OCI-LY7 (cell line): ENCODE results near the gene TRIM3. TPM values are rescaled to one million over a fixed set of nuclear protein-coding genes. Genes with fewer than 3 reads are reported as not detected.

ENCODE experiments used
- BruUV-seq: library from RNA; stranded (reverse); fragments of 400-500 nt; replicated peaks from 2 replicates; lab custom pipeline; 2021; lab: Mats Ljungman, UMichigan
- CTCF ChIA-PET: fragments of 300-600 bp; sonication (Branson Sonifier 250); formaldehyde crosslinking; loops from one replicate; lab custom pipeline; 2022; ENCODE audit warnings: antibody characterized with exemption; ENCODE audit not compliant: unreplicated experiment; lab: Charles Lee
- POLR2A ChIA-PET: fragments of 300-600 bp; sonication (Branson Sonifier 250); formaldehyde crosslinking; loops from one replicate; lab custom pipeline; 2022; ENCODE audit warnings: antibody characterized with exemption; lab: Charles Lee
- DNase-seq: peaks from one replicate; pipeline ENCODE4 v3.0.0-alpha.2; 2015; ENCODE audit warnings: low spot score
- H2AFZ ChIP-seq: fragments of 200-600 bp; sonication (generic), shearing (Covaris generic); 2 replicates; pipeline ENCODE4 v1.6.1; 2014; ENCODE audit warnings: mild to moderate bottlenecking, antibody characterized with exemption, low read length, moderate library complexity
- H3K27ac ChIP-seq: fragments of 200-600 bp; sonication (generic); 2 replicates; pipeline ENCODE4 v1.5.1; 2014; ENCODE audit warnings: mixed run types, low read depth, mild to moderate bottlenecking, moderate library complexity, low read length, inconsistent platforms; ENCODE audit not compliant: poor library complexity, severe bottlenecking
- H3K36me3 ChIP-seq: fragments of 200-600 bp; sonication (generic); 2 replicates; pipeline ENCODE4 v1.6.1; 2014; ENCODE audit warnings: mild to moderate bottlenecking, antibody characterized with exemption, low read length, moderate library complexity, mixed read lengths; ENCODE audit not compliant: insufficient read depth
- H3K4me1 ChIP-seq: fragments of 200-600 bp; sonication (generic); 2 replicates; pipeline ENCODE4 v1.5.1; 2014; ENCODE audit warnings: mild to moderate bottlenecking, low read length; ENCODE audit not compliant: insufficient read depth, poor library complexity, severe bottlenecking
- H3K4me2 ChIP-seq: fragments of 200-600 bp; sonication (generic); 2 replicates; pipeline ENCODE4 v1.6.1; 2014; ENCODE audit warnings: mild to moderate bottlenecking, low read length
- H3K4me3 ChIP-seq: fragments of 200-600 bp; sonication (generic); 2 replicates; pipeline ENCODE4 v1.5.1; 2014; ENCODE audit warnings: mild to moderate bottlenecking, low read depth, low read length; ENCODE audit not compliant: poor library complexity, severe bottlenecking
- H3K79me2 ChIP-seq: fragments of 200-600 bp; sonication (generic); 2 replicates; pipeline ENCODE4 v1.6.1; 2016; ENCODE audit warnings: low read depth, mild to moderate bottlenecking, low read length, moderate library complexity, mixed read lengths; ENCODE audit not compliant: insufficient read depth
- H3K9me2 ChIP-seq: fragments of 200-600 bp; sonication (generic); 2 replicates; pipeline ENCODE4 v1.6.1; 2016; ENCODE audit warnings: mild to moderate bottlenecking, low read length, mixed read lengths; ENCODE audit not compliant: insufficient read depth
- H3K9me3 ChIP-seq: fragments of 200-600 bp; sonication (generic); 2 replicates; pipeline ENCODE4 v1.6.1; 2014; ENCODE audit warnings: mild to moderate bottlenecking, mixed run types, low read length, mixed read lengths
- H4K20me1 ChIP-seq: fragments of 200-600 bp; sonication (generic); 2 replicates; pipeline ENCODE4 v1.6.1; 2014; ENCODE audit warnings: mild to moderate bottlenecking, antibody characterized with exemption, low read length, moderate library complexity, mixed read lengths; ENCODE audit not compliant: insufficient read depth
- CTCF ChIP-seq: fragments of 200-600 bp; sonication (generic); conservative IDR thresholded peaks from 2 replicates; pipeline ENCODE4 v1.5.1; 2014; ENCODE audit warnings: mild to moderate bottlenecking, antibody characterized with exemption, low read length, moderate library complexity, mixed read lengths
- EZH2phosphoT487 ChIP-seq: fragments of 200-600 bp; sonication (generic); IDR thresholded peaks from 2 replicates; pipeline ENCODE4 v1.6.1; 2018; ENCODE audit warnings: low read depth, borderline replicate concordance, mild to moderate bottlenecking, mixed run types, antibody characterized with exemption, low read length, moderate library complexity, mixed read lengths
- intact Hi-C: fragments of 100-400 bp; cut with micrococcal nuclease; formaldehyde crosslinking; loops from one replicate; pipeline ENCODE4 v1.10.0; 2022; ENCODE audit not compliant: unreplicated experiment
- total RNA-seq, 2 experiments: library from RNA; depleted of rRNA in 1 of 2; stranded (reverse); fragments of >200 nt in 1 of 2; shearing (Covaris generic) in 1 of 2; gene quantifications; 2 replicates each; pipeline ENCODE4 v1.2.3, GENCODE V29; 2014 to 2022

The TRIM3 gene
- total RNA-seq, 2 experiments from 2014 or later, result 14.7 to 21.3 TPM

- DNase-seq, result no peak
- ChIA-PET CTCF (no interaction called here), POLR2A (interaction anchor here (1.9 to 2.3 kb wide), 2 partner anchors 9 to 18 kb away, joined by 11 read pairs; no protein-coding TSS in a partner anchor)
- intact Hi-C loops, result no loop called here
- H3K4me1 ChIP-seq, result peaks cover 25% of the 10 kb centered on the region
- BruUV-seq, result no TSS peak
- no peaks in the 10 kb centered on the region for H3K36me3 ChIP-seq
- no peak overlapping the region for H3K4me2 ChIP-seq
- no peaks in the 10 kb centered on the region for H3K79me2 ChIP-seq
- H3K9me2 ChIP-seq, result no peaks in the 10 kb centered on the region
- no peaks in the 10 kb centered on the region for H3K9me3 ChIP-seq
- H3K4me3 ChIP-seq, result no peak overlapping the region
- no peak for TF ChIP-seq CTCF
- no peak for TF ChIP-seq EZH2phosphoT487
- H3K27ac ChIP-seq, result no peak overlapping the region
- H4K20me1 ChIP-seq, result no peaks in the 10 kb centered on the region
- H2AFZ ChIP-seq, result no peak overlapping the region
Measured at GRCh38 chr11:6420677-6421076, 53.1 kb downstream of the TRIM3 start.

GRCh38 chr11:6419009-6419631 lies 54.6 kb downstream of the TRIM3 start, which contains the start of gene APBB1:
TSS of gene APBB1 (minus strand) at chr11:6419094. CDS start at chr11:6411347, 7,747 bp downstream.
- H3K79me2 ChIP-seq, result no peaks in the 10 kb centered on the region
- H3K4me3 ChIP-seq, result peak within 1 kb of the TSS; percentile 87
- ChIA-PET CTCF (interaction anchor here (0.9 to 1.6 kb wide), 4 partner anchors 19 to 112 kb away, joined by 3 to 4 read pairs (median 4); no protein-coding TSS in a partner anchor), POLR2A (interaction anchor here (0.7 to 3.5 kb wide), 13 partner anchors 8 to 62 kb away, joined by 3 to 21 read pairs (median 4); partner anchors contain the start of genes ARFIP2, SMPD1 and TIMM10B)
- peak; percentile 81 for DNase-seq
- H3K4me1 ChIP-seq, result peaks cover 36% of the 10 kb centered on the region
- H2AFZ ChIP-seq, result peak within 1 kb of the TSS; percentile 84
- TF ChIP-seq EZH2phosphoT487 (no peak), CTCF (no peak)
- H4K20me1 ChIP-seq, result no peaks in the 10 kb centered on the region
- H3K9me3 ChIP-seq, result no peaks in the 10 kb centered on the region
- H3K9me2 ChIP-seq, result no peaks in the 10 kb centered on the region
- intact Hi-C loops, result loop anchor here (1.0 kb wide), 1 partner anchor 17 kb away; no protein-coding TSS in a partner anchor
- no TSS peak for BruUV-seq
- H3K4me2 ChIP-seq, result peak within 1 kb of the TSS; percentile 74
- H3K27ac ChIP-seq, result no peak within 1 kb of the TSS
- no peaks in the 10 kb centered on the region for H3K36me3 ChIP-seq
